GM18520 (cell line): Measurements from ENCODE around the gene SMG9.

Experiments
- ATAC-seq: cut with Tn5 transposase; IDR thresholded peaks from one replicate; pipeline ENCODE4 v1.9.1; 2021; ENCODE audit not compliant: unreplicated experiment

Gene SMG9, protein sequence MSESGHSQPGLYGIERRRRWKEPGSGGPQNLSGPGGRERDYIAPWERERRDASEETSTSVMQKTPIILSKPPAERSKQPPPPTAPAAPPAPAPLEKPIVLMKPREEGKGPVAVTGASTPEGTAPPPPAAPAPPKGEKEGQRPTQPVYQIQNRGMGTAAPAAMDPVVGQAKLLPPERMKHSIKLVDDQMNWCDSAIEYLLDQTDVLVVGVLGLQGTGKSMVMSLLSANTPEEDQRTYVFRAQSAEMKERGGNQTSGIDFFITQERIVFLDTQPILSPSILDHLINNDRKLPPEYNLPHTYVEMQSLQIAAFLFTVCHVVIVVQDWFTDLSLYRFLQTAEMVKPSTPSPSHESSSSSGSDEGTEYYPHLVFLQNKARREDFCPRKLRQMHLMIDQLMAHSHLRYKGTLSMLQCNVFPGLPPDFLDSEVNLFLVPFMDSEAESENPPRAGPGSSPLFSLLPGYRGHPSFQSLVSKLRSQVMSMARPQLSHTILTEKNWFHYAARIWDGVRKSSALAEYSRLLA

GRCh38 chr19:43754503-43755255, at the start of gene SMG9:
SMG9 (minus strand) TSS chr19:43754962; CDS start chr19:43750741, 4,221 bp downstream.
- ATAC-seq: peak; percentile 40

GRCh38 chr19:43804432-43804831, 49.7 kb upstream of the SMG9 start:
- ATAC-seq: no peak

GRCh38 chr19:43802216-43802951, 47.6 kb upstream of the SMG9 start, which contains the start of gene LYPD5:
LYPD5 (minus strand) TSS chr19:43802447; CDS start chr19:43802380, 67 bp downstream.
- no peak for ATAC-seq

- no peak for ATAC-seq
Observed at GRCh38 chr19:43799502-43800142, 44.9 kb upstream of the SMG9 start.

GRCh38 chr19:43798546-43799409, 44.0 kb upstream of the SMG9 start:
- no peak for ATAC-seq

- ATAC-seq: no peak
Observed at GRCh38 chr19:43798026-43798545, 43.3 kb upstream of the SMG9 start.

DNA sequence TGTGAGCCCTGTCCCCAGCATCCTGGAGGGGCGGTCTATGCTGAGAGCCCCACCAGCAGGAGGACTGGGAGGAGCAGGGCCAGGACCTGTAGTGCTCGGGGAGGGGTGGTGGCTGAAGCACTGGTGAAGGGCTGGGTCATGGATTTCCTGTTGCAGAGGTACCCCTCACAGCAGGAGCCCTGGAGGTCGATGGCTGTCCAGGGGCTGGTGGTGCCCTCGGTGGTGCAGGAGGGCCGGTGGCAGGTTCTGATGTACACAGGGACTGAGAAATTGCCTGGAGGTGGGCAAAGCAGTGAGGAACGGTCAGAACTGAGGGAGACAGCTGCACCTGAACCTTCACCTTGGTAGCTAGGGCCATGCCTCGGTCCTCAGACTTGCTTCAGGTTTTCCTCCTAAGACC, 42.8 kb upstream of the SMG9 start:
- no peak for ATAC-seq

DNA sequence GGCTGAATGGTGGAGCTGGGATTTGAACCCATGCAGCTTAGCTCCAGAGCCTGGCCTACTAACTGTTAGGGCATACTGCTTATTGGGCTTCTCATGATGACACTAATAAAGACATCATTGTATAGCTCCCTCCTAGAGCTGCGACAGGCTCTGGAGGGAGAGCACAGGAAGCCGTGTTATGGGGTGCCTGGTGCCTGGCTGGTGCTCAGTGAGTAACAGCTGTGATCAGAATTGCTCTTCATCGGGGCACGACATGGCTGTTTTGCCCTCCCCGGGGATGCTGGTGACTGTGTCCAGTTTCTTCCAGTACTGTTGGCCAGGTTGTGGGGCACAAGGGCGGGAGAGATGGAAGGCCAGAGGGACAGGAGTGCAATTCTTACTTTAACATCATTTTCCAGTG, 42.4 kb upstream of the SMG9 start:
- ATAC-seq: no peak

- ATAC-seq: no peak
Observed at GRCh38 chr19:43790587-43790986, 35.8 kb upstream of the SMG9 start.

DNA sequence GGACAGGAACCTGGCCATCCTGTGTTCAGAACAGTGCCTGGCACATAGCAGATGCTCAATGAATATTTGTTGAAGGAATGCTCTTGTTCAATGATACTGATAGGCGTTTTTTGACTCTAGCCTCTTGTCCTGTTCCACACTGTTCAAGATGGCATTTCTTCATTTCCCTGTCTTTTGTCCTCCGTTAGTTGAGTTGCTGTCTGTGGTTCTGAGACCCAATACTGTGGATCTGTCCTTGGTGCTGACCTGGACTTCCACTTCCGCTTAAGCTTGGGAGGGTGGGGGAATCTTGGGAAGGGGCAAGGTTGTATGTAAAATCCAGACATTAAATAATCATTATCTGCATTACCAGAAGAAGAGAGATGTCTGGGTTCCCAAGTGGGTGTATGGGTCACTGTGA, 34.3 kb upstream of the SMG9 start:
- no peak for ATAC-seq

GRCh38 chr19:43786665-43787064, 31.9 kb upstream of the SMG9 start:
- no peak for ATAC-seq

DNA sequence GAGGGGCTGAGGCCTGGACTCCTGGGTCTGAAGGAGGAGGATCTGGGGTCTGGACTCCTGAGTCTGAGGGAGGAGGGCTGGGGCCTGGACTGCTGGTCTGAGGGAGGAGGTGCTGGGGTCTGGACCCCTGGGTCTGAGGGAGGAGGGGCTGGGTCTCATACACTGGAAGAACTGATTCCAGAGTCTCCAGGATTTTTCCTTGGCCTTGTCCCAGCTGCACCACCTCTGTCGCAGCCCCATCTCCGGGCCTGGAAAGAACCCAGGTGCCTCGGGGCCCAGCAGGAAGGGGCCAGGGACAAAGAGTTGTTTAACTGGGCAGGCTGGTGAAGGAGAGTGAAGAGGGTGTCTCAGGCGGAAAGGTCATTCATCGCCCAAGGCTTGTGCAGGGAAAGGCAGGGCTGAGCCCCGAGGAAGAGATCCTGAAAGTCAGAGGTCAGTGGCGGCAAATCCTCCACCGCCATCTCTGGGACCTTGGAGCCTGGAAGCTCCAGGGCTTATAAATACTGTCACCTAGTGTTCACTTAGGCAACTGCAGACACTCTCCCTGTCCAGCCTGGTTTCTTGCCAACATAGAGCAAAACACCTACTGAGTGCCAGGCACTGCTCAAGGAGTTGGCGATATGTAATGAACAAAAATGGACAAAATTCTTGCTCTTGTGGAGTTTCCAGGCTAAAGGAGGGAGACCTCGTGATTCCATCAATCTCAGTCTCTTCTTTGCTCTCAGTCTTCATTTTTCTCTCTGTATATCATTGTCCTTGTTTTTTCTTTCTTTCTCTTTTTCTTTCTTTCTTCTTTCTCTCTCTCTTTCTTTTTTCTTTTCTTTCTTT, 30.4 kb upstream of the SMG9 start:
- ATAC-seq: peak; percentile 39

DNA sequence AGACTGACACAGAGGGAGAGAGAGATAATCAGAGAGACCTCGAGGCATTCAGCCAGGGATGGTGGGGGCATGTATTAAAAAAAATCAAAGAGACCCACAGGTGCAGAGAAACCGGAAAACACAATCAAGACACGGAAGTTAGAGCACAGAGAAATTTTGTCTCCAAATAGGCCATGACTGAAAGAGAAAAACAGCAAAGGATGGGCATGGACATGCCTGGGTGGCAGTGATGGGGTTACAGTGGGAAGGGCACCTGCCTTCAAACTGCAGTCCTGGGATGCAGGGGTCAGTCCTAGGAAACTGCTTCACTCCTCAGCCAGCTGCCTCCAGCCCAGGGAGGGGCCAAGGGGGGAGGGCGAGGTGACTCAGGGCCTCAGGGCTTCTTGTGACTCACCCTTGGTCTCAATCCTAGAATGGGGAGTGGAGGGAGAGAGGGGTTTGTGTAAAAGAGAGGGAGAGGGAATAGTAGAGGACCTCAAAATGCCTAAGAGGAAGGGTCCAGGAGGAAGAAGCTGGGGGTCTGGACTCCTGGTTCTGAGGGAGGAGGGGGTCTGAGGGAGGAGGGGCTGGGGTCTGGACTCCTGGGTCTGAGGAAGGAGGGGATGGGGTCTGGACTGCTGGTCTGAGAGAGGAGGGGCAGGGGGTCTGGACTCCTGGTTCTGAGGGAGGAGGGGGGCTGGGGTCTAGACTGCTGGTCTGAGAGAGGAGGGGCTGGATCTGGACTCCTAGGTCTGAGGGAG, 29.6 kb upstream of the SMG9 start:
- ATAC-seq: no peak

DNA sequence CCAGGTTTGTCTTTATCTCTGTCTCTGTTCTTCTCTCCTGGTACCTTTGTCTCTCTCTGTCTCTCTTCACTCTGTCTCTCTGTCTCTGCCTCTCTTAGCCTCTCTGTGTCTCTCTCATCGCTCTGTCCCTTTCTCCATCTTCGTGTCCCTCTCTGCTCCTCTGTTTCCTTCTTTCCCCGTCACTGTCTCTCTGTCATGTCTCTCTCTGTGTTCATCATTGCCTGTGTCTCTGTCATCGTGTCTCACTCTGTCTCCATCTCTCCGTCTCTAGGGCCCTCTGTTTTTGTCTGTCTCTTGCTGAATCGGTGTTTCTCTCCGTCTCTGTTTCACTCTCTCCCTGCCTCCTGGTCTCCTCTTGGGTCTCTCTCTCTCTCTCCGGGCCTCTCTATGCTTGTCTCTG, 28.9 kb upstream of the SMG9 start:
- ATAC-seq: no peak

DNA sequence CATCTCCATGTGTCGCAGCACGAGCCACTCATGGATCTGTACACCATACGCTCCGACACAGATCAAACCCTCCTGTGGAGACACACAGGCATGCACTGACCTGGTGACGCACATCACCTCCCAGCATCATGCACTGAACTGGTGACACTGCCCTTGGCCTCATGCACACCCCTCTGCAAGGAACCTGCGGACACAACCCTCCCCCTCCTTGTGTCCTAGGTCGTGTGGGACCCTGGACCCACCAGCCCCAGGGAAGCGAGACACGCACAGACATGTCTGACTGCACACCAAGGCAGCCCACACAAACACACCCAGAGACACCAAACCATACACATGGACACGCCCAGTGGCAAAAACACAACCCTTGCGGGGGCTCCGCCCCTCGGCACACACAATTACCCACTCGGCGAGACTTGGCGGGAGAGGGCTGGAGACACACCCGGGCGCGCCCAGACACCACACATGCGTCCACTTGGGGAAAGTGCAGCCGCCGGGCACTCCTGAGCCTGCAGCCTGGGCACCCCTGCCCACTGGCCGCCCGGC, 28.0 kb upstream of the SMG9 start:
- ATAC-seq: no peak

DNA sequence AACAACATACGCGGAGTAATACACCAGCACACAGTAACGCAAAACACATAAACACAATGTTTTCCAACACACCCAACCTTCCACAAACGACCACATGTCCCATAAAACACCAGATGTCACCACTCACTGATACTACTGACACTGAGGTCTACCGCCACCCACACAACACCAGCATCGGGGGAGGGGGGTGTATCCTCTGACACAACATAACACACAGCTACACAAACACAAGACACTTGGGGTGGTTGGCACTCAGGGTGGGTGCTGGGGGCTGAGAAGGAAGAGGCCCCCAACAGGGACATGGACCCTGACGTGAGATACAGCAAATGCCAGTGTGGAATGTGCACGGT, 27.5 kb upstream of the SMG9 start:
- no peak for ATAC-seq

DNA sequence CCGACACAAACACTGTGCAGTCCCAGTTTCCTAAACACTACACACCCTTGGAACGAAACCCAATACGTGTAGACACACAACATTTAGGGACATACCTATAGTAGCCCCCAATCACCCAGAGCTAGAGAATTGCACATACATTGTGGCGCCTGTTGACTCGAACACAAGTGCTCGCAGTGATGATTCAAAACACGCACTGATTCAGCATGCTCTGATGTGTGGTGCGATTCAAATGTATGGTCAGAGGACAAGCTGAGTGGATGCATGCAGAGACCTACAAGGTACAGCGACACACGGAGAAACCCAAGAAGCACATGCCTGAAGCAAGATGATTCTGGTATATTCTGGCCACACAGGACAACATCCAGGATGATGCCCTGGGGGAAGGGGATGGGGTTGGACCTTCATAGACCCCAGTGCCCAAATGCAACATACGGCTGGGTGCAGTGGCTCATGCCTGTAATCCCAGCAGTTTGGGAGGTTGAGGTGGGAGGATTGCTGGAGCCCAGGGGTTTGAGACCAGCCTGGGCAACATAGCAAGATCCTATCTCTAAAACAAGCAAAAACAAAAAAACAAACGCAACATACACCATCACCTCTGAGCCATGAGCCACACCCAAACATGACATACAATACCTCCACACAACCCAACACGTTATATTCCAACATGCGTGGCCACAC, 27.0 kb upstream of the SMG9 start:
- no peak for ATAC-seq
